NCI-H510A (cell line): ENCODE measurements around the gene MED13L.
A peak's percentile ranks its signal among the peaks of the same experiment; 100 is the strongest.

Experiments used
- DNase-seq: peaks from one replicate; lab custom pipeline; 2025; lab: John Stamatoyannopoulos, UW

Gene MED13L

GRCh38 chr12:116130431-116130830 is 147.1 kb downstream of the MED13L start:
- DNase-seq = no peak

GRCh38 chr12:116128779-116129178 is 148.7 kb downstream of the MED13L start:
- DNase-seq = no peak

DNA sequence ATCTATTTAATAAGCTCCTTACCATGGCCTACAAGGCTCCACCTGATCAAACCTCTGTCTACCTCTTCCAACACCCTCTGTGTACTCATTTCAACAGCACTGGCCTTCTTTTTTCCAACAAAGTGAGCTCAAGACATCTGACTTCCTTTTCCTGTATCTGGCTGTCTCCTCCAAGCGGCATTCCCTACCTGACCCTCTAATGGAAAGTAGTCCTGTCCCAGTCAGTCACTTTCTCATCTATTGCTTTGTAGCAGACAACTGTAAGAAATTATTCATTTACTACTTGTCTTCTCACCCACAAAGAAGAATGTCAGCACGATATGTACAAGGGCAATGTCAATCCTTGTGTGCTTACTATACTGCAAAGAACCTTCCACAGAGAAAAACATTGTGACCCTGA is 149.6 kb downstream of the MED13L start:
- DNase-seq = no peak

DNA sequence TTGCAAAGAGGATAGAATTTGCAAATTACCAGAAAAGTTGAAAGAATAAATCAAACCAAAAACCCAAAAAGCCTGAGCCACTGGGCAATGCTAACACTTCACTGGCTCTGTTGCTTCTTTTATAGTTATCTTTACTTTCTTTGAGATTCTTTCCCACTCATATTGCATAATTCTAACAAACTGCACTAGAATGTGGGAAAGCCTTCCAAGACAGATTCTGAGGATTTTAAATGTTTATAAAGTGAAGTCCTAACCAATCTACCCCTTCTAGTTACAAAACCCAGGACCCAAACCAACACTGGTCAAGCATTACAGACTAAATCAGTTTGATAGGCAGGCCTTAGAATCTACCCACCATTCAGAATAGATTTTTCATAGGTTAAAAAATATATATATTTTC is 150.9 kb downstream of the MED13L start:
- DNase-seq = no peak

DNA sequence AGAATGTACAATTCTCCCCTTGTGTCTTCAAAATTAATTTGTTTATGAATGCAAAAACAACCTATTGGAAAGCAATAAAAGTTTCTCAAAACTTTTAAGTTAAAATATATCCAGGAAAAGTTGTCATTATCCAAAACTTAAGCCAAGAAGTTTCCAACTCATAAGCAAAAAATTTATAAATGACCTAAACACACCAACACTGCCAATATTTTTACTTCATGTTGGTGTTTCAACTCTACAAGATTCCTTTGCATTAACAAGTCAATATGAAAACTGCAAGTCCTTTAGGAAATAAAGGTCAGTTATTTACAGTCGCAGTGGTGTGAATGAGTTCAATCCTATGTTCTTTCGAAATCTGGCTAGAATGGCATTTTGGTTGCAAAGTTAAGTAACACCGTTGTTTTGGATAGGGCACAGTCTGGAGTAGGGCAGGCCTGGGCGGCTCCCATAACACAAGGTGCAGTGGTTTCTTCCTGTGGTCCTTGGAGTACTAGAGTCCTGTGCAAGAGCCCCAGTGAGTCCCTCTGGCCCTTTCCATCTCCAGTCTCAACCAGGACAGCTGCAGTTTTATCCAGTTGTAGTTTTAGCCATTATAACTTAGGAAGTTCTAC is 151.4 kb downstream of the MED13L start:
- DNase-seq = no peak

- no peak for DNase-seq
Measured at GRCh38 chr12:116125084-116125483, 152.4 kb downstream of the MED13L start.

- DNase-seq = peak; percentile 57
Measured at GRCh38 chr12:116123451-116124258, 153.8 kb downstream of the MED13L start.

DNA sequence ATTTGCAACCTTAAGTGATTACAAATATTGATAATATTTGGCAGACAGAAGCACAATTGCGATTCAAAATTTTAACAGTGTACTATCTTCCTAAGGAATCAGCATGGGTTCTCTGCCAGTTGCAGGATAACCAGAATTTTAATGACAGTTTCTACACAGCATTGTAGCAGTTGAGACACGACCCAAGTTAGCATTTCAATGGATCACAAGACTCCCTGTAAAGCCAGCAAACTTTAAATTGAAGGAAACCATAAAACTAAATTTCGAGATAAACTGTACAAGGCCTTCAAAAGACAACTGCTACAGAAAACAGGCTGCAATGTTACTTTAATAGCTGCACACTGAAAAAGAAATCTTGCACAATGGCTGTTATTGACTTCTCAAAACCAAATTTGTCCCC is 154.9 kb downstream of the MED13L start:
- DNase-seq = no peak

DNA sequence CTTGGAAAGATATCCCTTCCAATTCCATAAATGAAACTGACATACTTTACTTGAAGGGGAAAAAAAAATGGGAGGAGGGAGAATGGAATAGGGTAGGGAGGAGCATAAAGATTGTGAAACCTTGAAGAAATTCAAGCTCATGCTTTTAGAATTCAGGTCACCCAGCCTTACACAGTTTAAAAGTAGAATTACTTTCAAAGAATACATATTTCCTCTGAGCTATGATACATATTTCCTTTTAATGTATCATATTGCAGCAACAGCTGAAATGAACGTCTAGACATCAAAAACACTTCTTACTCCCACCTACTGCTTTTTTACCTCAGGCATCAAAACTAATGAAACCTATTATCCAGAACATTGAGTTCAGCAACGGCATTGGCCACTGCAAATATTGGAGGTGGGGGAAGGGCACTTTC is 156.0 kb downstream of the MED13L start:
- no peak for DNase-seq

DNA sequence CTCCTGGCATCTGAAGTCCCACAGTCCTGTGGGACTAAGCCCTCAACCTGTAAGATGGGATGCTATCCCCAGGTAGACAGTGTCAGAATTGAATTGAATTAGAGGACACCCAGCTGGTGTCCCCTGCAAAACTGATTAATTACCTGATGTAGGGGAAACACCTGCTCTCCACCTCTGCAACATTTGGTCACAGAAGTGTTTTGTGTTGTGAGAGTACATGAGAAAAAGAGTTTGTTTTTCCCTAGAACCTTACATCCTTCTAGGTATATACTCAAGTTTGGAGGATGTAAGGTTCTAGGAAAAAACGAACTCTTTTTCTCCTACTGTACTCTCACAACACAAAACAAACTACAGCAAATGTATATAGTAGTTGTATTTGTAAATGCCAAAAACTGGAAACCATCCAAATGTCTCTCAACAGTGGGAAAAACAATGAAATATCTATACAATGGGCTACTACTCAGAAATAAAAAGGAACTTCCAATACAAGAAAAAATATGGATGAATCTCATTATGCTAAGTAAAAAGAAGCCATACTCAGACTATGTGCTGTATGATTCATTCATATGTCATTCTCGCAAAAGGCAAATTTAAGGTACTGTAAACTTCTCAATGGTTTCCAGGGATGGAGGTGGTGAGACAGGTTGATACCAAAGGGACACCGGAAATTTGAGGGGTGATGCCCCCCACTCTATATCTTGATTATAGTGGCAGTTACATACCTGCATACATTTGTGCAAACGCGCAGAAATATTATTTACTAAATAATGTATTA is 160.7 kb downstream of the MED13L start:
- DNase-seq = no peak

GRCh38 chr12:116113398-116114130 is 163.9 kb downstream of the MED13L start:
- DNase-seq = peak; percentile 30

- no peak for DNase-seq
Measured at GRCh38 chr12:116106870-116107269, 170.6 kb downstream of the MED13L start.

DNA sequence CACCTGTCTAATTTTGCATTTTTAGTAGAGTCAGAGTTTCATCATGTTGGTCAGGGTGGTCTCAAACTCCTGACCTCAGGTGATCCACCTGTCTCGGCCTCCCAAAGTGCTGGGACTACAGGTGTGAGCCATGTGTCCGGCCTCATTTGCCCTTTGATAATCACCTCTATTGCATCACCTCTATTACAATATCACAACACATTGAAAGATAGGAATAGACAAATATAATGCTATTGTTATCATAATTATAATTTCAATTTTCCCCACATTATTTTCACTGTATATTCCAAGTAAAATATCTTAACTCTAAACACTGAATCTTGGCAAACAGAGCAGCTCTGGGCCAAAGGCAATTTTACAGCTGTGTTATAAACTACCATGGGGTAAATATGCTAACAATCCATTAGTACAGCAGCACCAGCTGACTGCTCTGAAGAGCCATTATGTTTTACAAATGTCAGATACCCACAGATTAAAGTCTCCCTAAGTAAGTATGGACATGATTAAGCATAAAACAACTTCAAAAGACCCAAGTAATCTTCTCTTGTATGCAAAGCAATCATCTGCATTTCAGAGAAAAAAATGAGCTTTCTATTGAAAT is 173.2 kb downstream of the MED13L start:
- no peak for DNase-seq

GRCh38 chr12:116101991-116102390 is 175.5 kb downstream of the MED13L start:
- no peak for DNase-seq

GRCh38 chr12:116099652-116100432 is 177.7 kb downstream of the MED13L start:
- no peak for DNase-seq

GRCh38 chr12:116096874-116097273 is 180.6 kb downstream of the MED13L start:
- DNase-seq = no peak

DNA sequence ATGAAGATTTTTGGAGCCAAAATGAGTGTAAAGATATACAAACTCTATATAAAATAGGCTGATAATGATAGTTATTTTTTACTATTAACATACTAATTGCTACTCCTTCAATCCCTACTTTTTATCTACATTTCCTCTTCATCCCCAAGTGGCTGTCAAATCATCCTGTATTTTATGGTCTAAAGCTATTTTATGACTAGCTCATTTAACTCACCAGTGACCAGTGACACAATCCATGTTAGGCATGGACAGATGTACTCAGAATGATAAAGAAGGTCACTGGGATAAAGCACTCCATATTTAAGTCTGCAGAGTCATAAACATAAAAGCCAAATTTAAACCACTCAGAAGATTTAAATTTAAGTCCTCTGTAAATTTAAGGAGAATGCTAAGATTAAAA is 183.0 kb downstream of the MED13L start:
- DNase-seq = no peak

DNA sequence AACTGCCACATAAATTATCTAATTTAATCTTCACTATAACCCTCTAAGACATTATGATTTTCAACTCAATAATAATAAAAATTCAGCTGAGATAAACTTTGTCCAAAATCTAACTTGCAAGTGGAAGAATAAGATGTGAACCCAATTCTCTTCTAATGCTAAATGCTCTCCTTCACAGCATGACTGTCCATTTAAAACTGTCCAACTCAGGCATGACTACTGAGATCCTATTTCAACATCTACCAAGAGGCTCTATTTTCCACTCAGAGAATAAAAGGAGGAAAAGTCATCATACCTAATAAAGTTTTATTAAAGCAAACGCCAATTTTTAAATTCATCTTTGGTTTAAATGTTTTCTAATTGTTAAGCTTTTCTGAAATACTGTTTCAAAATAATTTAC is 183.6 kb downstream of the MED13L start:
- DNase-seq = no peak

GRCh38 chr12:116092776-116093175 is 184.7 kb downstream of the MED13L start:
- DNase-seq = no peak

GRCh38 chr12:116092162-116092561 is 185.3 kb downstream of the MED13L start:
- DNase-seq = no peak

DNA sequence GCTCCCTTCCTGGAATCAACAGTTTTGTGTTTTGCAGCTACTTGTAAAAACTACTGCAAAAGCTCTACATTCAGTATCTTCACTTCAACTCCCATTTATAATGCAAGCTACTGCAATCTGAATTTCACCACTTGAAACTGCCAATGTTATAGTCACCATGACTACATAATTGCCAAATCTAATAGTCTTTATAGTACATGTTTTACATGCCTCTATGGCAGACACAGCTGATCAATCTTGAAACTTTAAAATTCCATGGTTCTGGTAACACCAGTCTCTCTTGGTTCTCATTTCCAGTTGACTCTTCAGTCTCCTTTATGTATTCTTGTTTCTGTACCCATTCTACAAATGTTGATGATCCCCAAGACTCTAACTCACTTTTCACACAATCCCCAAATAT is 185.9 kb downstream of the MED13L start:
- no peak for DNase-seq
